ENCODE results near the gene GPR35. TPM values are rescaled to one million over a fixed set of nuclear protein-coding genes. Genes with fewer than 3 reads are reported as not detected.

Gene GPR35
- total RNA-seq, 1 donor from 2014 or later = 0.82 TPM

- H3K4me1 ChIP-seq (ENCODE audit: insufficient read depth, low read length) = peaks cover 40% of the 10 kb centered on the region
- no peaks in the 10 kb centered on the region for H3K9me3 ChIP-seq (ENCODE audit: insufficient read depth, low read depth, low read length)
- Mint-ChIP-seq H3K4me3 (ENCODE audit: unreplicated experiment) (no peak overlapping the region), H3K9me3 (ENCODE audit: unreplicated experiment) (no peaks in the 10 kb centered on the region), H3K27ac (ENCODE audit: unreplicated experiment) (peak overlapping the region; percentile 21), H3K36me3 (ENCODE audit: low read depth, unreplicated experiment) (peaks cover 5% of the 10 kb centered on the region), H3K4me1 (ENCODE audit: low read depth, unreplicated experiment) (peaks cover 38% of the 10 kb centered on the region), H3K27me3 (ENCODE audit: low read depth, unreplicated experiment) (no peaks in the 10 kb centered on the region)
- H3K9ac ChIP-seq (ENCODE audit: low read length) = no peak overlapping the region
- no peak overlapping the region for H3K27ac ChIP-seq (ENCODE audit: low read depth, low read length)
- no peaks in the 10 kb centered on the region for H3K27me3 ChIP-seq (ENCODE audit: insufficient read depth, low read length)
- no peak for DNase-seq (ENCODE audit: low read depth)
- no peaks in the 10 kb centered on the region for H3K36me3 ChIP-seq (ENCODE audit: insufficient read depth, low read length)
- no peak overlapping the region for H3K4me3 ChIP-seq (ENCODE audit: insufficient read depth, low read depth, low read length)
- FAIRE-seq = no peak
- no peak overlapping the region for H2AFZ ChIP-seq (ENCODE audit: low read depth, low read length)
- H4K20me1 ChIP-seq (ENCODE audit: insufficient read depth, low read length) = peaks cover 65% of the 10 kb centered on the region
- TF ChIP-seq, protein P1, sequence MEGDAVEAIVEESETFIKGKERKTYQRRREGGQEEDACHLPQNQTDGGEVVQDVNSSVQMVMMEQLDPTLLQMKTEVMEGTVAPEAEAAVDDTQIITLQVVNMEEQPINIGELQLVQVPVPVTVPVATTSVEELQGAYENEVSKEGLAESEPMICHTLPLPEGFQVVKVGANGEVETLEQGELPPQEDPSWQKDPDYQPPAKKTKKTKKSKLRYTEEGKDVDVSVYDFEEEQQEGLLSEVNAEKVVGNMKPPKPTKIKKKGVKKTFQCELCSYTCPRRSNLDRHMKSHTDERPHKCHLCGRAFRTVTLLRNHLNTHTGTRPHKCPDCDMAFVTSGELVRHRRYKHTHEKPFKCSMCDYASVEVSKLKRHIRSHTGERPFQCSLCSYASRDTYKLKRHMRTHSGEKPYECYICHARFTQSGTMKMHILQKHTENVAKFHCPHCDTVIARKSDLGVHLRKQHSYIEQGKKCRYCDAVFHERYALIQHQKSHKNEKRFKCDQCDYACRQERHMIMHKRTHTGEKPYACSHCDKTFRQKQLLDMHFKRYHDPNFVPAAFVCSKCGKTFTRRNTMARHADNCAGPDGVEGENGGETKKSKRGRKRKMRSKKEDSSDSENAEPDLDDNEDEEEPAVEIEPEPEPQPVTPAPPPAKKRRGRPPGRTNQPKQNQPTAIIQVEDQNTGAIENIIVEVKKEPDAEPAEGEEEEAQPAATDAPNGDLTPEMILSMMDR (IDR thresholded peaks at IDR 0.05; ENCODE audit: insufficient read depth, low read depth, low read length) = no peak
- no peak for TF ChIP-seq EZH2 (IDR thresholded peaks at IDR 0.05; ENCODE audit: insufficient read depth, low read length)
- peaks cover 57% of the 10 kb centered on the region for H3K79me2 ChIP-seq (ENCODE audit: insufficient read depth, low read length)
- H3K4me2 ChIP-seq (ENCODE audit: low read length) = peak overlapping the region; percentile 10
Observed at GRCh38 chr2:240582781-240583180, 42.5 kb upstream of the GPR35 start.

GRCh38 chr2:240583774-240584173 is 41.5 kb upstream of the GPR35 start:
- H3K4me1 Mint-ChIP-seq (ENCODE audit: low read depth, unreplicated experiment) = peaks cover 46% of the 10 kb centered on the region
- H3K27ac ChIP-seq (ENCODE audit: low read depth, low read length) = no peak overlapping the region
- peaks cover 5% of the 10 kb centered on the region for H3K36me3 Mint-ChIP-seq (ENCODE audit: low read depth, unreplicated experiment)
- DNase-seq (ENCODE audit: low read depth) (no peak), FAIRE-seq (no peak)
- H3K27me3 Mint-ChIP-seq (ENCODE audit: low read depth, unreplicated experiment) = no peaks in the 10 kb centered on the region
- H2AFZ ChIP-seq (ENCODE audit: low read depth, low read length) = no peak overlapping the region
- no peaks in the 10 kb centered on the region for H3K9me3 Mint-ChIP-seq (ENCODE audit: unreplicated experiment)
- no peak overlapping the region for H3K4me3 ChIP-seq (ENCODE audit: insufficient read depth, low read depth, low read length)
- H3K9ac ChIP-seq (ENCODE audit: low read length) = no peak overlapping the region
- peaks cover 42% of the 10 kb centered on the region for H3K4me1 ChIP-seq (ENCODE audit: insufficient read depth, low read length)
- no peak for TF ChIP-seq EZH2 (IDR thresholded peaks at IDR 0.05; ENCODE audit: insufficient read depth, low read length)
- TF ChIP-seq, protein P1 (IDR thresholded peaks at IDR 0.05; ENCODE audit: insufficient read depth, low read depth, low read length) = no peak
- no peaks in the 10 kb centered on the region for H3K27me3 ChIP-seq (ENCODE audit: insufficient read depth, low read length)
- peaks cover 67% of the 10 kb centered on the region for H3K79me2 ChIP-seq (ENCODE audit: insufficient read depth, low read length)
- H3K9me3 ChIP-seq (ENCODE audit: insufficient read depth, low read depth, low read length) = no peaks in the 10 kb centered on the region
- no peak overlapping the region for H3K27ac Mint-ChIP-seq (ENCODE audit: unreplicated experiment)
- no peak overlapping the region for H3K4me2 ChIP-seq (ENCODE audit: low read length)
- H3K4me3 Mint-ChIP-seq (ENCODE audit: unreplicated experiment) = no peak overlapping the region
- H3K36me3 ChIP-seq (ENCODE audit: insufficient read depth, low read length) = no peaks in the 10 kb centered on the region
- H4K20me1 ChIP-seq (ENCODE audit: insufficient read depth, low read length) = peaks cover 75% of the 10 kb centered on the region

DNA sequence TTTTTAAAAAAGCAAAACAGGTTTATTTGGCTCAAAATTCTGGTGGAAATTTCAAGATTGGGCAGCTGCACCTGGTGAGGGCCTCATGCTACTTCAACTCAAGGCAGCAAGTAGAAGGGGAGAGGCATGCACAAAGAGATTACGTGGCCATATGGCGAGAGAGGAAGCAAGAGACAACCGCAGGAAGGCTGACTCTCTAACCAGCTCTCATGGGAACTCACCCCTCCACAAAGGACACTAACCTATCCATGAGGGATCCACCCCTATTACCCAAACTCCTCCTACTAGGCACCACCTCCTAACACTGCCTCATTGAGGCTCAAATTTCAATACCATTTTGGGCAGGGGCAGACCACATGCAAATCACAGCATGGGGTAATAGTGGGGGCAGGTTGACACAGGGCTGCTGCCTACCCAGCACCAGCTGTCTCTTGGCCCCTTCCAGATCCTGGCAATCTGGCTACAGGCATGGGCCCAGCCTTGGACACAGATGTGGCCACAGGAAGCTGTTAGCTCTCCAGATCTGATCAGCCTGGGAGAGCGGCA is 40.7 kb upstream of the GPR35 start:
- H3K79me2 ChIP-seq (ENCODE audit: insufficient read depth, low read length) = peaks cover 71% of the 10 kb centered on the region
- peaks cover 75% of the 10 kb centered on the region for H4K20me1 ChIP-seq (ENCODE audit: insufficient read depth, low read length)
- Mint-ChIP-seq H3K4me3 (ENCODE audit: unreplicated experiment) (peak overlapping the region; percentile 97), H3K27me3 (ENCODE audit: low read depth, unreplicated experiment) (no peaks in the 10 kb centered on the region), H3K9me3 (ENCODE audit: unreplicated experiment) (no peaks in the 10 kb centered on the region), H3K27ac (ENCODE audit: unreplicated experiment) (peak overlapping the region; percentile 66), H3K36me3 (ENCODE audit: low read depth, unreplicated experiment) (peaks cover 5% of the 10 kb centered on the region), H3K4me1 (ENCODE audit: low read depth, unreplicated experiment) (peaks cover 45% of the 10 kb centered on the region)
- H3K4me3 ChIP-seq (ENCODE audit: insufficient read depth, low read depth, low read length) = no peak overlapping the region
- no peaks in the 10 kb centered on the region for H3K36me3 ChIP-seq (ENCODE audit: insufficient read depth, low read length)
- H3K27ac ChIP-seq (ENCODE audit: low read depth, low read length) = no peak overlapping the region
- FAIRE-seq (no peak), DNase-seq (ENCODE audit: low read depth) (no peak)
- H3K9ac ChIP-seq (ENCODE audit: low read length) = peak overlapping the region; percentile 96
- TF ChIP-seq, protein P1 (IDR thresholded peaks at IDR 0.05; ENCODE audit: insufficient read depth, low read depth, low read length) = no peak
- no peak for TF ChIP-seq EZH2 (IDR thresholded peaks at IDR 0.05; ENCODE audit: insufficient read depth, low read length)
- no peaks in the 10 kb centered on the region for H3K9me3 ChIP-seq (ENCODE audit: insufficient read depth, low read depth, low read length)
- H3K27me3 ChIP-seq (ENCODE audit: insufficient read depth, low read length) = no peaks in the 10 kb centered on the region
- peak overlapping the region; percentile 98 for H3K4me2 ChIP-seq (ENCODE audit: low read length)
- no peak overlapping the region for H2AFZ ChIP-seq (ENCODE audit: low read depth, low read length)
- H3K4me1 ChIP-seq (ENCODE audit: insufficient read depth, low read length) = peaks cover 39% of the 10 kb centered on the region
